GM18526 (cell line): ENCODE results near the gene LAMA3.

Experiments
- POLR2A ChIP-seq: IDR thresholded peaks from 3 replicates; pipeline ENCODE4 v1.6.1; 2011; ENCODE audit not compliant: insufficient read length; ENCODE audit errors: extremely low read depth

LAMA3 gene, protein sequence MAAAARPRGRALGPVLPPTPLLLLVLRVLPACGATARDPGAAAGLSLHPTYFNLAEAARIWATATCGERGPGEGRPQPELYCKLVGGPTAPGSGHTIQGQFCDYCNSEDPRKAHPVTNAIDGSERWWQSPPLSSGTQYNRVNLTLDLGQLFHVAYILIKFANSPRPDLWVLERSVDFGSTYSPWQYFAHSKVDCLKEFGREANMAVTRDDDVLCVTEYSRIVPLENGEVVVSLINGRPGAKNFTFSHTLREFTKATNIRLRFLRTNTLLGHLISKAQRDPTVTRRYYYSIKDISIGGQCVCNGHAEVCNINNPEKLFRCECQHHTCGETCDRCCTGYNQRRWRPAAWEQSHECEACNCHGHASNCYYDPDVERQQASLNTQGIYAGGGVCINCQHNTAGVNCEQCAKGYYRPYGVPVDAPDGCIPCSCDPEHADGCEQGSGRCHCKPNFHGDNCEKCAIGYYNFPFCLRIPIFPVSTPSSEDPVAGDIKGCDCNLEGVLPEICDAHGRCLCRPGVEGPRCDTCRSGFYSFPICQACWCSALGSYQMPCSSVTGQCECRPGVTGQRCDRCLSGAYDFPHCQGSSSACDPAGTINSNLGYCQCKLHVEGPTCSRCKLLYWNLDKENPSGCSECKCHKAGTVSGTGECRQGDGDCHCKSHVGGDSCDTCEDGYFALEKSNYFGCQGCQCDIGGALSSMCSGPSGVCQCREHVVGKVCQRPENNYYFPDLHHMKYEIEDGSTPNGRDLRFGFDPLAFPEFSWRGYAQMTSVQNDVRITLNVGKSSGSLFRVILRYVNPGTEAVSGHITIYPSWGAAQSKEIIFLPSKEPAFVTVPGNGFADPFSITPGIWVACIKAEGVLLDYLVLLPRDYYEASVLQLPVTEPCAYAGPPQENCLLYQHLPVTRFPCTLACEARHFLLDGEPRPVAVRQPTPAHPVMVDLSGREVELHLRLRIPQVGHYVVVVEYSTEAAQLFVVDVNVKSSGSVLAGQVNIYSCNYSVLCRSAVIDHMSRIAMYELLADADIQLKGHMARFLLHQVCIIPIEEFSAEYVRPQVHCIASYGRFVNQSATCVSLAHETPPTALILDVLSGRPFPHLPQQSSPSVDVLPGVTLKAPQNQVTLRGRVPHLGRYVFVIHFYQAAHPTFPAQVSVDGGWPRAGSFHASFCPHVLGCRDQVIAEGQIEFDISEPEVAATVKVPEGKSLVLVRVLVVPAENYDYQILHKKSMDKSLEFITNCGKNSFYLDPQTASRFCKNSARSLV (N-terminal part only)

DNA sequence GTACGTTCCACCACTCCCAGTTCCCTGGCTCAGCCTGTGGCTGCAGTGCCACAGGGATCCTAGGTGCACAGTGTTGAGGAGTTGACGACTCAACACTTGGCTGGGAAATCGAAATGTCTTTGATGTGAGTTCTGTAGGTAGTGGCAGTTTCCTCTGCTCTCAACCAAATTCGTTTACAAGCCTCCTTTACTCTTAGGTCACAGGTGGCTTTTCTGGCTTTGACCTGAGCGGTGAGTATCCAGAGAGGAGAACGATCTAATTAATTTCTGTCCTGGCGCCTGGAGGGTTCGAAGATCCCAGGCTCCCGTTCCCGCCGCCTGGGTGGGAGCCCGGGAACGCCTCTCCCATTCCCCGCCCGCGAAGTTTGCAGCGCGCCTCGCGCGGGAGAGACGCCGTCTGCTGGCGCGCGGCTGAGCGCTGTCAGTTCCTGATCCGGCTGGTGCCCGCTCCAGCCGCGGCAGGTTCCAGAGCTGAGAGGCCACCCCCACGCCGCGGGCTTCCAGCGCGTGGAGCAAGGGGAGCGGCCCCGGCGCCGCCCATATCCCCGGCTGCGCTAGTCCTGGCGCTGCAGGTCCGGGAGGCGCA, at the start of gene LAMA3:
LAMA3 (plus strand) TSS at position 423 of the 585 bp plus-strand sequence. CDS start 231 bp downstream, outside the sequence.
- no peak for TF ChIP-seq POLR2A

DNA sequence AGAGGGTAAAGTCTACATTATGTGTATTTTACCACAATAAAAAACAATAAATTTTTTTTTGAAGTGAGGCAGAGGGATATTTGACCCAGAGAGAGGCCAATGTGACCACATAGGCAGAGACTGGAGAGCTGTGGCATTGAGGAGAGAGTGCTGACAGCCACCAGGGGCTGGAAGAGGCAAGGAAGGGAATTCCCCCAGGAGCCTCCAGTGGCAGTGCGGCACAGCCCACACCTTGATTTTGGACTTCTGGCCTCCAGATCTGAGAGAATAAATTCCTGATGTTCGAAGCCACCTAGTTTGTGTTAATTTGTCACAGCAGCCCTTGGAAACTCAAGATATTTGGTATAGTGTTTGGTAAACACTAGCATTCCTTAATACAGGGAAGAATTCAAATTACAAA, 49.2 kb upstream of the LAMA3 start:
- TF ChIP-seq POLR2A: no peak

DNA sequence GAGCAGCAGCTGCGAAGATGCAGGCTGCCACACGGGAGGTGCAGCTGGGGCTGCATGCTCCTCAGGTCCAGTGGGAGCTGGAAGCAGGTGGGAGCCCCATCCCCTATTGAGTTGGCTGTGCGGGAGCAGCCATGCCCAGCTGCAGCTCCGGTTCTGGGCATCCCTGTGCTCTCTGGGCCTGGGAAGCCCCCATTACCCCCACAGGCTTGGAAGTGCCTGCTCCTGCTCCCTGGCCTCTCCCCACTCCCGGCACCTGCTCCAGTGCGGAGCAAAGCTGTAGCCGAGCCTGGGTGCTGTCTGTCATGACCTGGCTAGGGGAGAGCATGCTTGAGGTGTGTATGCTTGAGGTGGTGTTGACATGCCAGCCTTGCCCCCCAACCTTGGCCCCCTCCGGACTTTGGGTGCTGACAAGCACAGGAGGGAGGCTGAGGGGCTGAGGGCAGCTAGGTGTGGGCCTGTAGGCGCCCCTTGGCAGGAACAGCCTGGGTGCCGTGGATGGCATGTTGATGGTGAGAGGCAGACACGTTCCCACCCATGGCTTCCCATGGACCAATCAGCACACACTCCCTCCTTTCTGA, 48.0 kb upstream of the LAMA3 start:
- TF ChIP-seq POLR2A: no peak

DNA sequence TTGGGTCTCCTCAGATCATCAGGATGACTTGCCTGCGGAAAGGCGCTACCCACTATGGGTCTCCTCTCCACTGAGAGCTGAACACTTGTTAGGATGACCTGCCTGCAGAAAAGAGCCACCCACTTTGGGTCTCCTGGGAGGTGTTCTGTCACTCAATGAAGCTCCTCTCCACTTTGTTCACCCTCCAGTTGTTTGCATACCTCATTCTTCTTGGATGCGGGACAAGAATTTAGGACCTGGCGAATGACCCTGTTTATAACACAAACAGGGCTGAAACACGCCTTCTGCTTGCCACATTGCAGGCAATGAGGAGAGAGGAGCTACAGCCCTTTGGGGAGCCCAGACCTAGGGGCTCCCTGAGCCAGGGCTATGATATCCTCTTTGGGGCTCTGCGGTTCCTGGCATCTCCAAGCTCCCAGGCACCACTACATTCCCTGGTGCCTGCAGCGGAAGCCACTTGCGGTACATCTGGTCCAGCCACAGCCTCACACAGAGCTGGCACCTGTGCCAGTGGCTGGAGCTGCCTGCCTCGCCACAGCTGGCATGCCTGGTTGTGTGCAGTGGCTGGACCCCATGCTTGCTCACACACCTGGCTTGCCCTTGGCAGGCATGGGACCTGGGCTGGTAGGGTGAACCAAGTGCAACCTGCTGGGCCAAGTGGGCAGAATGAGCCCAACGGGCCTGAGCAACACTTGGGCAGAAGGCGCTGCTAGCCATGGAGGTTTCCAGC, 47.2 kb upstream of the LAMA3 start:
- no peak for TF ChIP-seq POLR2A

DNA sequence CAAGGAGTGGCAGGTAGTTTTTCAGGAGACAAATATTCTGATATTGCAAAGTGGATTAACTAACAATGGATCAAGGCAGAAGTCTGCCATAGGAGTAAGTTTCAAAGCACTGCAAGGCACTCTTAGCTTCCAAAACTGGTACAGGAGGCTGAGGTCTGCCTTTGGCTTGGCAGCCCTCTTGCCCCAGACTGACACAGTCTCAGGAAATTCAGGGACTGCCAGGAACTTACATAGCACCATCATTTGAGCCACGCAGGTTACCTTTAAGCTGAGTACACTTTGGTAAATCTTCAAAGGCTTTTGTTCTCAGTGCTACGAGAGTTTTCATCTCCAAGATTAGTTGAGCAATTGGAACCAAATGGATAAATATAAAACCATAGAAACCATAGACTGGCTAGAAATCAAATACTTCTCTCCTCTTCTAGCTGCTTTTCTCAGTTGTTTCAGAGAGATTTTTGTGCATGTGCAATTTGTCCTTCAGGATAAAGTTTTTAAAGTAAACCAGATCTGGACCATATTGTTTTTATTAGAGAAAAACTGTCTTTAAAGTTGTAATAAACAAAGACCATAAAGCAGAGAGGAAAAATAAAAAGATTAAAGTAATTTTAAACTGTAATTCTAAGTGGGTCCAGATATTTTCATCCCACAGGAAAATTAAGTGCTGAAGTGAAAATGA, 45.3 kb upstream of the LAMA3 start:
- TF ChIP-seq POLR2A: no peak

DNA sequence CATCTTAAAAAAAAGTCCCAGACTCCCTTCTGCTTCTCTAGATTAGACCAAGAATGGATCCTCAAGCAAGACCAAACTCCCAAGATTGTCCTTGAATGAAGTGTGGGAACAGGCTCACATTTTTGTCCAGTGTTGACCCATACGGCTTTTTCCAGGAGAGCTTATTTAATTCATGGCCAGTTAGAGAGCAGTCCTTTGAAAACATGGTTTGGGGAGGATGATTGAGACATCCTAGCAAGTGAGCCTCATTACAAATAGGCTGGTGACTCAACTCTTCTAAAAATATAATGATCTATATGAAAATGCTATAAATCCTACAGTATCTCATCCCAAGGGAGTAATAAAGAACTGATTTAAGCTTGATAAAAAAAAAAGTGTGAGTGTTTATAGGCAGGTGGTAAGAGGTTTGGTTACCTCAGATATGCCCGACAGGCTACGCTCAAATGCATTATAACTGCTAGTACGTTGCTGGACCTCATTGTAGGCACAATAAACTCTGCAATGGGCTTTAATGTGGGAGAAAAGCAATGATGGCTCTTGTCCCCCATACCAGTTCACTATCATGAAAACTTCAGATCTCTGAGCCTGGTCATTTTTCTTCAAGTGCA, 43.6 kb upstream of the LAMA3 start:
- no peak for TF ChIP-seq POLR2A

DNA sequence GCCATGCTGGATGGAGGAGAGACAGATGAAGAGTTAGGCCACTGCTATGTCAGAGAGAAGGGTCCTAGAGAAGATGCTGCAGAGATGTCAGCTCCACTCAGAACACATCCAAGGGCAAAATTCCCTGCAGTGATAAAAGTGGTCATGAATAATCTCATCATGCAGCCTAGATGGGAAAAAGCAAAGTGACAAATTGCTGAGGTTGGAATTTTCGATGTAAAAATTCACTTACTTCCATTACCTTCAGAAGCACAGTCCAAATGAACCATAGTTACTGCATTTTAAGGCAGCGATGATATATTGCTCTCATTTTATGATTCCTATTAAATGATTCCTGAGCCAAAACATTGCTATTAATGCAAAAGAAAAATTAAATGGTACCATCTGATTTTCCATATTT, 43.0 kb upstream of the LAMA3 start:
- no peak for TF ChIP-seq POLR2A

DNA sequence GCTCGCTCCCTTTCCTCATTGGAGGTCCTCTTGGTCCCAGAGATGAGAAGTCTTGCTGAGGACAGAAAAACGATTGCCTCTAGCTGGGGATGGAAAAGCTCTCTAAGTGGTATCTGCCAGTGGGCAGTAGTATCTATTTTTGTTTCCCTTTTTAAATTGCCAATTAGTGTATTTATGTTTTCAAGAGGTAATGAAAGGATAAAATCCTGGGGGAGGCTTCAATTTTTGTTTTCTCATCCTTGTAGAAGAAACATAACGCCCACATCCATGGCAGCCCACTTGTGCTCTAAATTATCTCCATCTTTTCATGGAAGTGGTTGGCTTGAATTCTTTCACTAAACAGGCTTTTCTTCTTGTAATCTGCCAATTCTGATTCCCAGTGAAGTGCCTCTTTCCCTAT, 40.8 kb upstream of the LAMA3 start:
- TF ChIP-seq POLR2A: no peak

DNA sequence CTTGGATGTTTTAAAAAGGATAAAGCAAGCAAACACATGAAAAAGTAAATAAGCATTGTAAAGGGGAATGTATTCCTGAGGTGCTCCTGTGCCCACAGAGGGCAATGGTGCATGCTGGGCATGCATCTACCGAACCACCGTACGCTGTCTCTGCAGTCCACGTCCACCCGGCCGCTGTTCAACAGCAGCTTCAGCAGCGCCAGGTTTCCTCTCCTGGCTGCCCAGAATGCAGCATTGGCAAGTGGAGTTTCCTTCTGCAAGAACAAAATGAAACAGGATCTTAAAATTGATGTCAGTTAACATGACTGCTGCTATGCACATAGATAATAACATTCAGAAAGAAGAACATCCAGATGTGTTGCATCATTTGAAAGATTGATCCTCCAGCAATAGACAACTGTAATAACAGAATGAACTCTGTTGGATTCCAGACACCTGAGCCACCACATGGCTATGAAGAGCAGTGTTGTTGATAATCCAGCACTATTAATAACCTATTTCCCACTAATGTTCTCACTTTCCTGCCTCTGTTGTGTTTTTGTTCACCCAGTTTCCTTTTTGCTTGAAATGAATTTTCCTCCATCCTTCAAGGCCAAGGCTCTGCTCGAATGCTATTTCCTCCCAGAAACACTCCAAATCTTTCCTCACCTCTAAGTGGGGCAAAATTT, 40.2 kb upstream of the LAMA3 start:
- no peak for TF ChIP-seq POLR2A

DNA sequence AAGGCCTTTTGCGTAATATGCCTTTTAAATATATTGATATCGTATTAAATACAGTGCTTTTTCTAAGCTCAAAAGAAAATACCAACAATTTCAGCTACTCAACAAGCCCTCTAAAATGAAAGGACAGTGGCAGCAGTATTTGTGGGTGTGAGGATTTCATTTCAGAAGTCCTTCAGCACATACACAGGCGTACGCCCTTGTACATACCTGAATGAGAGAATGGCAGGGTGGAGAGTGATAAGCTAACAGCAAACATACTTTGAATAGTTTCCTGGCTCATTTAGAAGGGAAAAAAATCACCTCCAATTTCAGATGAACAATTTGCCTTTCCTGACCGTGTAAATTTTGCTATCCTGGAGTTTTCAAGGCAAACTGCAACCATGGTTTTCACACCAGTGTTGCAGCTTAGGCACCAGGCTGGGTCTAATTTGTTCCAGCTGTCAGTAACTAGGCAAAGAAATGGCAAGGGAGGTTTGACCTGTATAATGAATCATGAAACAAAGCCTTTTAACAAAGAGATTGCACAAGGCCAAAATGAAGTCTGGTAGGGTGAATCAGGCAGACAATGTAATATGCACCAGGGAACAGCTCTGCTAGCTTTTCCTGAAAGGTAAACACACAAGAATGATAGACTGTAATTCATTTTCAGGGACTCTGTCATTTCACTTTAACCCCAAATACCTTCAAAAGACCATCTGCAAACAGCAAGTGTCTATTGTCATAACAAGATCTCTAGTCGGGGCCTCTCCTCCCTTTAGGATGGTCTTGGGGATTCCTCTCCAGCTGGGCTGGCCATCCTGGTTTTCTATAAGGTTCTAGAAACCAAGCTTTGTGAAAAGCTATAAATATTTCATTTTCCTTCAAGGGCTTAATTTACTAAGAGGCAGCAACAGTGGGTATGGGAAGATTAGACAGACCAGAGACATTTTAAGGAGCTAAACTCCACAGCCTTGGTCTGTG, 38.0 kb upstream of the LAMA3 start:
- no peak for TF ChIP-seq POLR2A

DNA sequence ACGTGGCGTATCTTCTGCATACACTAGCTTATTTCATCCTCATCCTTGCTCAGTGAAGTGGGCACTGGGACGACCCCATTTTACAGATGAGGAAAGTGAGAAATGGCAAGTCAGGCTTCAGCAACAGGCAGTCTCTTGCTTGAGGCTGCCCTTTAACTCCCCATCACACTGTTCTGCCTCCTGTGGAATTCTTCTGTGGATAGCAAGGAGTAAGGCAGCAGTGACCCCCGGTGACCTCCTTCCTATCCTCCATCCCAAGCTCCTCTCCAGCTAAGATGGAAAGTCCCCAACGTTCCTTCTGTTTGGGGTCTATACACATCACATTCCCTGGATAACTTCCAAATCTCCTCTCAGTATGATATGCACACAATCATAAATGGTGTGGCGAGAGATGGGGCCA, 37.0 kb upstream of the LAMA3 start:
- no peak for TF ChIP-seq POLR2A
